HepG2 (cell line): ENCODE data around the gene HOXA7. TPM values are rescaled to one million over a fixed set of nuclear protein-coding genes. Genes with fewer than 3 reads are reported as not detected.
A peak's percentile ranks its signal among the peaks of the same experiment; 100 is the strongest.

Source experiments
- CBX5 ChIP-seq: sonication (generic); formaldehyde crosslinking; IDR thresholded peaks from 2 replicates; pipeline ENCODE4 v1.4.0; 2020; ENCODE audit warnings: missing genetic modification reagents, borderline replicate concordance
- DMAP1 ChIP-seq: IDR thresholded peaks from 2 replicates; pipeline ENCODE4 v1.6.1; 2016
- FOXP1 ChIP-seq, 2 experiments: fragments of 450-650 bp in 1 of 2; IDR thresholded peaks; 2 replicates each; pipeline ENCODE4 v1.6.1; 2017 to 2018; ENCODE audit warnings: antibody characterized with exemption in 1 of 2
- HBP1 ChIP-seq: IDR thresholded peaks from 2 replicates; pipeline ENCODE4 v1.6.1; 2016; ENCODE audit warnings: low read depth, control low read depth
- MAFK ChIP-seq, 2 experiments: IDR thresholded peaks in 1 of 2; conservative IDR thresholded peaks in 1 of 2; 2 replicates each; pipeline ENCODE4 v1.6.1; 2011; ENCODE audit warnings: improper control_type of control experiment in 2 of 2, low read length in 2 of 2
- MYPOP ChIP-seq: sonication (generic); formaldehyde crosslinking; IDR thresholded peaks from 2 replicates; pipeline ENCODE4 v1.8.1; 2023; ENCODE audit warnings: mild to moderate bottlenecking, moderate library complexity, missing genetic modification reagents
- NONO ChIP-seq, 2 experiments: fragments of 450-650 bp in 1 of 2; sonication (generic) in 1 of 2; formaldehyde crosslinking in 1 of 2; IDR thresholded peaks in 1 of 2; conservative IDR thresholded peaks in 1 of 2; 2 replicates each; pipeline versions ENCODE4 v1.6.1 to v1.8.0; 2017 to 2022; ENCODE audit warnings: mild to moderate bottlenecking in 1 of 2, missing genetic modification reagents in 1 of 2, moderate library complexity in 1 of 2
- POLR2AphosphoS5 ChIP-seq: IDR thresholded peaks from 2 replicates; pipeline ENCODE4 v1.6.1; 2012; ENCODE audit warnings: low read depth, low read length
- PRDM4 ChIP-seq: sonication (generic); formaldehyde crosslinking; IDR thresholded peaks from 2 replicates; pipeline ENCODE4 v1.9.0; 2021; ENCODE audit warnings: missing genetic modification reagents, borderline replicate concordance
- SCMH1 ChIP-seq: sonication (generic); formaldehyde crosslinking; IDR thresholded peaks from 2 replicates; pipeline ENCODE4 v1.9.0; 2021; ENCODE audit warnings: missing genetic modification reagents, mild to moderate bottlenecking, borderline replicate concordance
- XRCC5 ChIP-seq: fragments of 200-400 bp; formaldehyde crosslinking; optimal IDR thresholded peaks from 2 replicates; pipeline ENCODE3; 2017; ENCODE audit warnings: mild to moderate bottlenecking, low read length
- ZKSCAN8 ChIP-seq: IDR thresholded peaks from 2 replicates; pipeline ENCODE4 v1.6.1; 2016; ENCODE audit warnings: borderline replicate concordance, missing genetic modification reagents, missing compliant biosample characterization
- ZNF230 ChIP-seq: sonication (generic); formaldehyde crosslinking; IDR thresholded peaks from 2 replicates; pipeline ENCODE4 v1.4.0; 2020; ENCODE audit warnings: mild to moderate bottlenecking, missing genetic modification reagents
- ZNF383 ChIP-seq: sonication (generic); formaldehyde crosslinking; IDR thresholded peaks from 2 replicates; pipeline ENCODE4 v1.4.0; 2020; ENCODE audit warnings: missing genetic modification reagents, mild to moderate bottlenecking, borderline replicate concordance
- ZNF598 ChIP-seq: sonication (generic); formaldehyde crosslinking; IDR thresholded peaks from 2 replicates; pipeline ENCODE4 v1.5.1; 2020; ENCODE audit warnings: mild to moderate bottlenecking, missing genetic modification reagents, borderline replicate concordance
- ZNF720 ChIP-seq: sonication (generic); formaldehyde crosslinking; IDR thresholded peaks from 2 replicates; pipeline ENCODE4 v1.4.0; 2020; ENCODE audit warnings: missing genetic modification reagents
- ZNF83 ChIP-seq: sonication (generic); formaldehyde crosslinking; IDR thresholded peaks from 2 replicates; pipeline ENCODE4 v1.4.0; 2020; ENCODE audit warnings: missing genetic modification reagents, mild to moderate bottlenecking, borderline replicate concordance
- ZNF883 ChIP-seq: sonication (generic); formaldehyde crosslinking; IDR thresholded peaks from 2 replicates; pipeline ENCODE4 v1.5.1; 2020; ENCODE audit warnings: mild to moderate bottlenecking, missing genetic modification reagents; ENCODE audit errors: not compliant biosample characterization
- polyA plus RNA-seq, 8 experiments: library from polyadenylated mRNA; depleted of rRNA in 3 of 8; stranded (reverse) in 7 of 8; unstranded in 1 of 8; fragments of >200 nt; fragmentation: Illumina TruSeq in 4 of 8; extraction: Trizol in 4 of 8; gene quantifications; 2 replicates each; pipeline versions ENCODE4 v1.2.1 to v1.2.3, GENCODE V29; 2011 to 2016; ENCODE audit warnings: low read depth in 4 of 8, missing spikeins in 1 of 8, mixed read lengths in 1 of 8; ENCODE audit not compliant: insufficient read depth in 1 of 8
- total RNA-seq, 5 experiments: library from RNA; depleted of rRNA; stranded (reverse); fragments of >200 nt; fragmentation: Illumina TruSeq; extraction: Trizol; gene quantifications; 2 replicates each; pipeline ENCODE4 v1.2.3, GENCODE V29; 2016; ENCODE audit warnings: low read depth in 1 of 5
- TF ChIP-seq, protein P1 (sequence below): sonication (generic); formaldehyde crosslinking; IDR thresholded peaks from 2 replicates; pipeline ENCODE4 v1.4.0; 2020; ENCODE audit warnings: missing genetic modification reagents, low read depth, mild to moderate bottlenecking, borderline replicate concordance
- TF ChIP-seq, protein P2 (sequence below): sonication (generic); formaldehyde crosslinking; IDR thresholded peaks from 2 replicates; pipeline ENCODE4 v1.9.0; 2021; ENCODE audit warnings: missing genetic modification reagents, borderline replicate concordance

The HOXA7 gene
- total and polyA plus RNA-seq, 2 of the 13 experiments (the other 11 are each of a cell fraction or from before 2014, with no cell fraction given): 0.05 TPM; not detected in 1

GRCh38 chr7:27160546-27161213 lies 4.2 kb upstream of the HOXA7 start (continued):
- TF ChIP-seq NONO (IDR thresholded peaks at IDR 0.05): no peak
- 0 out of 2 replicates have a peak, but pooled peaks have one; percentile 16 for TF ChIP-seq NONO (CRISPR knock-in tag; conservative IDR thresholded peaks at IDR 0.05)
- TF ChIP-seq ZKSCAN8 (CRISPR knock-in tag): no peak
- TF ChIP-seq, protein P1, sequence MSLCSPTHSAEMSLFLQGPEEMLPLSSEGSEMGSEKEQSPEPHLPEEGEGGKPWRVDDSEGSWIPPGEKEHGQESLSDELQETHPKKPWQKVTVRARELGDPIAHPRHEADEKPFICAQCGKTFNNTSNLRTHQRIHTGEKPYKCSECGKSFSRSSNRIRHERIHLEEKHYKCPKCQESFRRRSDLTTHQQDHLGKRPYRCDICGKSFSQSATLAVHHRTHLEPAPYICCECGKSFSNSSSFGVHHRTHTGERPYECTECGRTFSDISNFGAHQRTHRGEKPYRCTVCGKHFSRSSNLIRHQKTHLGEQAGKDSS (CRISPR knock-in tag): peak; percentile 28; the same call in 1 of the 2 replicates
- TF ChIP-seq DMAP1 (CRISPR knock-in tag): no peak
- no peak for TF ChIP-seq PRDM4 (CRISPR knock-in tag)
- TF ChIP-seq, protein P2, sequence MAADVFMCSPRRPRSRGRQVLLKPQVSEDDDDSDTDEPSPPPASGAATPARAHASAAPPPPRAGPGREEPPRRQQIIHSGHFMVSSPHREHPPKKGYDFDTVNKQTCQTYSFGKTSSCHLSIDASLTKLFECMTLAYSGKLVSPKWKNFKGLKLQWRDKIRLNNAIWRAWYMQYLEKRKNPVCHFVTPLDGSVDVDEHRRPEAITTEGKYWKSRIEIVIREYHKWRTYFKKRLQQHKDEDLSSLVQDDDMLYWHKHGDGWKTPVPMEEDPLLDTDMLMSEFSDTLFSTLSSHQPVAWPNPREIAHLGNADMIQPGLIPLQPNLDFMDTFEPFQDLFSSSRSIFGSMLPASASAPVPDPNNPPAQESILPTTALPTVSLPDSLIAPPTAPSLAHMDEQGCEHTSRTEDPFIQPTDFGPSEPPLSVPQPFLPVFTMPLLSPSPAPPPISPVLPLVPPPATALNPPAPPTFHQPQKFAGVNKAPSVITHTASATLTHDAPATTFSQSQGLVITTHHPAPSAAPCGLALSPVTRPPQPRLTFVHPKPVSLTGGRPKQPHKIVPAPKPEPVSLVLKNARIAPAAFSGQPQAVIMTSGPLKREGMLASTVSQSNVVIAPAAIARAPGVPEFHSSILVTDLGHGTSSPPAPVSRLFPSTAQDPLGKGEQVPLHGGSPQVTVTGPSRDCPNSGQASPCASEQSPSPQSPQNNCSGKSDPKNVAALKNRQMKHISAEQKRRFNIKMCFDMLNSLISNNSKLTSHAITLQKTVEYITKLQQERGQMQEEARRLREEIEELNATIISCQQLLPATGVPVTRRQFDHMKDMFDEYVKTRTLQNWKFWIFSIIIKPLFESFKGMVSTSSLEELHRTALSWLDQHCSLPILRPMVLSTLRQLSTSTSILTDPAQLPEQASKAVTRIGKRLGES (CRISPR knock-in tag): no peak
- no peak for TF ChIP-seq POLR2AphosphoS5
- no peak for TF ChIP-seq FOXP1 (IDR thresholded peaks at IDR 0.05)
- TF ChIP-seq FOXP1 (CRISPR knock-in tag; IDR thresholded peaks at IDR 0.05): no peak
- TF ChIP-seq HBP1 (CRISPR knock-in tag): no peak
- no peak for TF ChIP-seq ZNF230 (CRISPR knock-in tag)
- no peak for TF ChIP-seq CBX5
- TF ChIP-seq ZNF720: no peak
- TF ChIP-seq ZNF598 (CRISPR knock-in tag): peak; percentile 64
- TF ChIP-seq ZNF383 (CRISPR knock-in tag): no peak; the same call in 1 of the 2 replicates
- TF ChIP-seq MYPOP (CRISPR knock-in tag): peak; percentile 58; the same call in 1 of the 2 replicates
- TF ChIP-seq ZNF883 (CRISPR knock-in tag): peak; percentile 59
- no peak for TF ChIP-seq SCMH1 (CRISPR knock-in tag)
- TF ChIP-seq ZNF83 (CRISPR knock-in tag): no peak
- no peak for TF ChIP-seq MAFK (conservative IDR thresholded peaks at IDR 0.05 in 1 of 2, IDR thresholded peaks at IDR 0.05 in 1 of 2; ENCODE audit: low read length in 2 of 2)
- TF ChIP-seq XRCC5: peak; percentile 30
